PC-9 (cell line): ENCODE results near the gene SUSD3.

ENCODE experiments used
- EZH2 ChIP-seq: fragments of 200-600 bp; sonication (generic); IDR thresholded peaks from 2 replicates; pipeline ENCODE4 v1.8.0; 2017; ENCODE audit warnings: antibody characterized with exemption, low read depth
- TF ChIP-seq, protein P1 (sequence below): fragments of 200-600 bp; sonication (generic); conservative IDR thresholded peaks from 2 replicates; pipeline ENCODE4 v1.6.1; 2017; ENCODE audit warnings: mixed run types, antibody characterized with exemption, mild to moderate bottlenecking, moderate library complexity

- TF ChIP-seq, protein P1, sequence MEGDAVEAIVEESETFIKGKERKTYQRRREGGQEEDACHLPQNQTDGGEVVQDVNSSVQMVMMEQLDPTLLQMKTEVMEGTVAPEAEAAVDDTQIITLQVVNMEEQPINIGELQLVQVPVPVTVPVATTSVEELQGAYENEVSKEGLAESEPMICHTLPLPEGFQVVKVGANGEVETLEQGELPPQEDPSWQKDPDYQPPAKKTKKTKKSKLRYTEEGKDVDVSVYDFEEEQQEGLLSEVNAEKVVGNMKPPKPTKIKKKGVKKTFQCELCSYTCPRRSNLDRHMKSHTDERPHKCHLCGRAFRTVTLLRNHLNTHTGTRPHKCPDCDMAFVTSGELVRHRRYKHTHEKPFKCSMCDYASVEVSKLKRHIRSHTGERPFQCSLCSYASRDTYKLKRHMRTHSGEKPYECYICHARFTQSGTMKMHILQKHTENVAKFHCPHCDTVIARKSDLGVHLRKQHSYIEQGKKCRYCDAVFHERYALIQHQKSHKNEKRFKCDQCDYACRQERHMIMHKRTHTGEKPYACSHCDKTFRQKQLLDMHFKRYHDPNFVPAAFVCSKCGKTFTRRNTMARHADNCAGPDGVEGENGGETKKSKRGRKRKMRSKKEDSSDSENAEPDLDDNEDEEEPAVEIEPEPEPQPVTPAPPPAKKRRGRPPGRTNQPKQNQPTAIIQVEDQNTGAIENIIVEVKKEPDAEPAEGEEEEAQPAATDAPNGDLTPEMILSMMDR: no peak
- no peak for TF ChIP-seq EZH2
Measured at GRCh38 chr9:93033531-93033930, 25.0 kb upstream of the SUSD3 start.
